Hepatocyte (in vitro differentiated cells): ENCODE results near the gene GPC3.

Source experiments
- CTCF ChIP-seq: fragments of 200-600 bp; sonication (generic); IDR thresholded peaks from 2 replicates; pipeline ENCODE4 v1.5.1; 2016; ENCODE audit warnings: antibody characterized with exemption, mild to moderate bottlenecking; ENCODE audit not compliant: poor library complexity
- EZH2phosphoT487 ChIP-seq: fragments of 200-600 bp; sonication (generic); IDR thresholded peaks from one replicate; pipeline ENCODE4 v1.6.1; 2018; ENCODE audit warnings: antibody characterized with exemption, mild to moderate bottlenecking, low read depth, moderate library complexity; ENCODE audit not compliant: unreplicated experiment, severe bottlenecking

DNA sequence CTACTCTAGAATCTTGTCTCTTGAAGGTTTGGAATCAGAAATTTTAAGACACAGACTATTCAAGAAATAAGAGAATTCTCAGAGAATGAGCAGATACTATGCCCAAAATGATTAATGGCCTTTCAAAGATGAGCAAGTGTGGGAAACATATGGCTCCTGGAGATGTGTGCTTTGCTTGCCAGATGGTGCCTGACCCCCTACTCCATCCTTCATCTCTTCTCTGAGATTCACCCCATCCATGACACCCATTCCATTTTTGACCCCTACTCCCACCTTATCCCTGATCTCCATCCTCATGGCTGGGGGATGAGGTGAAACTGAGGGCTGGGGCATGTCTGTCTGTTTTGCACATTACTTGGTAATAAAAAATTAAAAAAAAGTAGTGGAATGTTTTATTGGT lies 75.5 kb downstream of the GPC3 start:
- TF ChIP-seq CTCF (no peak), EZH2phosphoT487 (no peak)
